CD14-positive monocyte (primary cell): ENCODE measurements around the gene IPPK. TPM values are rescaled to one million over a fixed set of nuclear protein-coding genes. Genes with fewer than 3 reads are reported as not detected.

Experiments
- DNase-seq, 3 donors: peaks; one replicate each; pipeline ENCODE4 v3.0.0-alpha.2; 2011 to 2022
- H2AFZ ChIP-seq: 2 replicates; pipeline ENCODE4 v1.6.0; 2012; ENCODE audit warnings: mild to moderate bottlenecking, low read depth, low read length, inconsistent platforms; ENCODE audit not compliant: insufficient read depth, poor library complexity, severe bottlenecking
- H3K27ac ChIP-seq, 2 donors: 1 replicate in 1 of 2; 2 replicates in 1 of 2; pipeline ENCODE4 v1.5.1; 2012 to 2013; ENCODE audit warnings: low read length in 2 of 2, control low read depth in 1 of 2, inconsistent platforms in 1 of 2, low read depth in 1 of 2, mild to moderate bottlenecking in 1 of 2
- H3K27me3 ChIP-seq, 2 donors: one replicate each; pipeline versions ENCODE4 v1.6.0 to v1.6.1; 2011 to 2013; ENCODE audit warnings: low read length in 2 of 2; ENCODE audit not compliant: control insufficient read depth in 2 of 2, insufficient read depth in 2 of 2
- H3K36me3 ChIP-seq, 2 donors: replicated peaks in 1 of 2; 1 replicate in 1 of 2; 2 replicates in 1 of 2; pipeline versions ENCODE4 v1.5.1 to v1.6.1; 2012 to 2013; ENCODE audit warnings: low read length in 2 of 2, control low read depth in 1 of 2, inconsistent platforms in 1 of 2, mild to moderate bottlenecking in 1 of 2; ENCODE audit not compliant: insufficient read depth in 2 of 2, control insufficient read depth in 1 of 2
- H3K4me1 ChIP-seq, 2 donors: 1 replicate in 1 of 2; 2 replicates in 1 of 2; pipeline versions ENCODE4 v1.5.1 to v1.6.1; 2012 to 2013; ENCODE audit warnings: low read length in 2 of 2, control low read depth in 1 of 2, inconsistent platforms in 1 of 2, mild to moderate bottlenecking in 1 of 2, moderate library complexity in 1 of 2; ENCODE audit not compliant: insufficient read depth in 2 of 2, control insufficient read depth in 1 of 2
- H3K4me2 ChIP-seq: replicated peaks from 2 replicates; pipeline ENCODE3; 2012; ENCODE audit warnings: low read length, moderate library complexity, mild to moderate bottlenecking; ENCODE audit not compliant: poor library complexity, severe bottlenecking; ENCODE audit errors: extremely low read depth
- H3K4me3 ChIP-seq, 3 experiments: fragments of 200-600 bp in 1 of 3; sonication (generic) in 1 of 3; replicated peaks in 1 of 3; 1 replicate in 2 of 3; 2 replicates in 1 of 3; pipeline ENCODE4 v1.5.1; 2011 to 2013; ENCODE audit warnings: low read length in 3 of 3, mild to moderate bottlenecking in 3 of 3, control low read depth in 2 of 3, low read depth in 2 of 3, inconsistent platforms in 1 of 3, moderate library complexity in 1 of 3
- H3K79me2 ChIP-seq: 2 replicates; pipeline ENCODE4 v1.6.0; 2012; ENCODE audit warnings: mild to moderate bottlenecking, control low read depth, inconsistent platforms, low read length, moderate library complexity; ENCODE audit not compliant: insufficient read depth
- H3K9ac ChIP-seq: 2 replicates; pipeline ENCODE4 v1.6.0; 2017; ENCODE audit warnings: low read length, mild to moderate bottlenecking; ENCODE audit not compliant: insufficient read depth, poor library complexity, severe bottlenecking
- H3K9me3 ChIP-seq, 2 donors: replicated peaks in 1 of 2; 1 replicate in 1 of 2; 2 replicates in 1 of 2; pipeline versions ENCODE4 v1.5.1 to v1.6.1; 2012 to 2013; ENCODE audit warnings: low read length in 2 of 2, control low read depth in 1 of 2; ENCODE audit not compliant: control insufficient read depth in 1 of 2, insufficient read depth in 1 of 2
- H4K20me1 ChIP-seq: 2 replicates; pipeline ENCODE4 v1.6.0; 2012; ENCODE audit warnings: mild to moderate bottlenecking, low read length, control low read depth, moderate library complexity; ENCODE audit not compliant: insufficient read depth
- H3K27ac Mint-ChIP-seq, 7 donors: one replicate each; pipeline ENCODE4 v1.8.0; 2020; ENCODE audit warnings: mild to moderate bottlenecking in 7 of 7, mixed read lengths in 7 of 7, moderate library complexity in 6 of 7, inconsistent platforms in 2 of 7
- H3K27me3 Mint-ChIP-seq, 3 donors: one replicate each; pipeline ENCODE4 v1.8.0; 2021 to 2022; ENCODE audit warnings: low read depth in 3 of 3, mild to moderate bottlenecking in 3 of 3, mixed read lengths in 3 of 3, moderate library complexity in 3 of 3, inconsistent platforms in 1 of 3
- H3K36me3 Mint-ChIP-seq, 2 donors: one replicate each; pipeline ENCODE4 v1.8.0; 2020; ENCODE audit warnings: mixed read lengths in 2 of 2, inconsistent platforms in 1 of 2, mild to moderate bottlenecking in 1 of 2
- H3K4me1 Mint-ChIP-seq: one replicate; pipeline ENCODE4 v1.8.0; 2020; ENCODE audit warnings: mild to moderate bottlenecking, mixed read lengths
- H3K4me3 Mint-ChIP-seq, 2 donors: one replicate each; pipeline ENCODE4 v1.8.0; 2020; ENCODE audit warnings: mild to moderate bottlenecking in 2 of 2, mixed read lengths in 2 of 2, moderate library complexity in 1 of 2
- H3K9me3 Mint-ChIP-seq, 7 donors: one replicate each; pipeline ENCODE4 v1.8.0; 2020 to 2022; ENCODE audit warnings: mixed read lengths in 7 of 7, mild to moderate bottlenecking in 6 of 7, moderate library complexity in 6 of 7, inconsistent platforms in 2 of 7
- WGBS: methylation state at CpG from one replicate; pipeline ENCODE4 v1.1.5; 2013; ENCODE audit warnings: missing lambda C conversion rate; ENCODE audit not compliant: insufficient coverage; 5-methylcytosine and 5-hydroxymethylcytosine counted together
- intact Hi-C, 2 donors: fragments of 100-400 bp; cut with micrococcal nuclease; formaldehyde crosslinking; loops; one replicate each; pipeline versions ENCODE4 v1.15.0 to v1.15.1; 2023
- polyA plus RNA-seq, 3 donors: library from polyadenylated mRNA; depleted of rRNA in 1 of 3; unstranded in 2 of 3; stranded (reverse) in 1 of 3; fragments of 300-500 nt in 2 of 3; fragments of >200 nt in 1 of 3; fragmentation: Illumina TruSeq in 2 of 3; gene quantifications; 1 replicate in 2 of 3; 2 replicates in 1 of 3; pipeline ENCODE4 v1.2.3, GENCODE V29; 2012 to 2021
- TF ChIP-seq, protein P1 (sequence below): fragments of 200-600 bp; IDR thresholded peaks from one replicate; pipeline ENCODE4 v1.8.0; 2022; ENCODE audit warnings: antibody characterized with exemption, mild to moderate bottlenecking

IPPK gene
- polyA plus RNA-seq, 3 donors: 1.9 to 11.6 (median 3.2) TPM

DNA sequence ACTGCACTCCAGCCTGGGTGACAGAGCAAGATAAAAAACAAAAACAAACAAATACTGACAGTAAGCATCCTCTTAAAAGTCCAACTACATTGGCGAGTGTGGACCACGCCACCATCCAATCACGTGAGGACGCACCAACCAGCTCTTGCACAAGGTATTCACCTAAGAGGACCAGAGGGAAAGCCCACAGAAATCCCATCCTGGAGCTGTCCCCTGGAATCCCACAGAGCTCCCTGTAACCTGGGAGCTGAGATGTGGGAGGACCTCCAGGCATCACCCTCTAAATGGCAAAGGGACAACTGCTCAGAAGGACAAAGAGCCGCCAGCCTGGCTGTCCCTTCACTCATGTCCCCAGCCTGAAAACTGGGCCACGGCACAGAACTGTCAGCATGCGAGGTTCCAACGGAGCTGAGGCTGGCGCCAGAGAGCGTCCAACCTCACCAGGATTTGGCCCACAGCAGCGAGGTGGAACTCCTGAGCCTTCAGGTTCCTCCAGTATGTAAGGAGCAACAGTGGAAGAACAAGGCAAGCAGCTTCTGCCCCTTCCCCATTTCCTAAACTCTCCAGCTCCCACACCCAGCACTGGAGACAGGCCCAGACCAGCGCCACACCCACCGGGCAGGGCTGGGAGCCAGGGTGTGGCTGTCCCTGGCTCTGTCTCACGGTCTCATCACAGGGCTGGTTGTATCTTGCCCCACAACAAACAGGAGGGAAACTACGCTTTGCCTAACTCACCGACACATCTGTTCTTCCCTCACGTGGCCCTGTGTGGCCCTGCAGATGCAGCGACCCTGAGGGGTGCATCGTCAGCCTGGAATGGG lies 15.2 kb downstream of the IPPK start:
- intact Hi-C loops: no loop called here
- TF ChIP-seq, protein P1, sequence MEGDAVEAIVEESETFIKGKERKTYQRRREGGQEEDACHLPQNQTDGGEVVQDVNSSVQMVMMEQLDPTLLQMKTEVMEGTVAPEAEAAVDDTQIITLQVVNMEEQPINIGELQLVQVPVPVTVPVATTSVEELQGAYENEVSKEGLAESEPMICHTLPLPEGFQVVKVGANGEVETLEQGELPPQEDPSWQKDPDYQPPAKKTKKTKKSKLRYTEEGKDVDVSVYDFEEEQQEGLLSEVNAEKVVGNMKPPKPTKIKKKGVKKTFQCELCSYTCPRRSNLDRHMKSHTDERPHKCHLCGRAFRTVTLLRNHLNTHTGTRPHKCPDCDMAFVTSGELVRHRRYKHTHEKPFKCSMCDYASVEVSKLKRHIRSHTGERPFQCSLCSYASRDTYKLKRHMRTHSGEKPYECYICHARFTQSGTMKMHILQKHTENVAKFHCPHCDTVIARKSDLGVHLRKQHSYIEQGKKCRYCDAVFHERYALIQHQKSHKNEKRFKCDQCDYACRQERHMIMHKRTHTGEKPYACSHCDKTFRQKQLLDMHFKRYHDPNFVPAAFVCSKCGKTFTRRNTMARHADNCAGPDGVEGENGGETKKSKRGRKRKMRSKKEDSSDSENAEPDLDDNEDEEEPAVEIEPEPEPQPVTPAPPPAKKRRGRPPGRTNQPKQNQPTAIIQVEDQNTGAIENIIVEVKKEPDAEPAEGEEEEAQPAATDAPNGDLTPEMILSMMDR: no peak
- Histone ChIP-seq H2AFZ (no peak overlapping the region), H3K4me1 (no peaks in the 10 kb centered on the region), H3K4me2 (no peak overlapping the region), H3K36me3 (peaks cover 65 to 92% of the 10 kb centered on the region in 2 donors), H3K9ac (no peak overlapping the region), H3K27ac (no peak overlapping the region), H3K4me3 (no peak overlapping the region), H4K20me1 (peaks cover 8% of the 10 kb centered on the region), H3K9me3 (no peaks in the 10 kb centered on the region), H3K27me3 (no peaks in the 10 kb centered on the region), H3K79me2 (peaks cover 5% of the 10 kb centered on the region)
- no peak for DNase-seq
- H3K9me3 Mint-ChIP-seq: no peaks in the 10 kb centered on the region
- no peak overlapping the region for H3K4me3 Mint-ChIP-seq
- no peak overlapping the region for H3K27ac Mint-ChIP-seq
- peaks cover 0 to 2% (median 0%) of the 10 kb centered on the region in 3 donors for H3K27me3 Mint-ChIP-seq
- 96% methylated on average over 19 of the region's 19 CpGs for WGBS
- no peaks in the 10 kb centered on the region for H3K4me1 Mint-ChIP-seq
- H3K36me3 Mint-ChIP-seq: peaks cover 63 to 80% of the 10 kb centered on the region in 2 donors

DNA sequence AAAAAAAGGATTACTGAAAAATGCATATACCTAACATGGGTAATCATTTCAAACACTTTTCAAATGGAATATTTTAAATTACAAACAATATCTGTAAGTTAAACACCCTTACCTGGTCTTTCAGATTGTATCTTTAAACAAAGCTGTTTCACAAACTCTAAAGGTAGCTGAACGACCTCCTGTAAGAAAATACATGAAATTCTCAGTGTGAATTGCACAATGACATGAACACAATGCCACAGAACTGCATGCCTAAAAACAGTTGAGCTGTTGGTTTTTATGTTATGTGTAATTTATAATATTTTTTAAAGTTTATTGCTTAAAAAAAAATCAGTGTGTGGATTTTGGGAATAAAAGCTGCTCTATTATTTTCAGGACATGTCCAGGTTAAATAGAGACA lies 17.5 kb downstream of the IPPK start:
- Histone ChIP-seq H4K20me1 (no peaks in the 10 kb centered on the region), H3K4me2 (no peak overlapping the region), H3K79me2 (no peaks in the 10 kb centered on the region), H3K27me3 (no peaks in the 10 kb centered on the region), H3K9me3 (no peaks in the 10 kb centered on the region), H3K4me3 (no peak overlapping the region), H3K36me3 (peaks cover 75 to 99% of the 10 kb centered on the region in 2 donors), H3K9ac (no peak overlapping the region), H2AFZ (no peak overlapping the region), H3K4me1 (no peaks in the 10 kb centered on the region), H3K27ac (no peak overlapping the region)
- no peak for DNase-seq
- Mint-ChIP-seq H3K4me3 (no peak overlapping the region), H3K27me3 (peaks cover 0 to 2% (median 2%) of the 10 kb centered on the region in 3 donors), H3K9me3 (no peaks in the 10 kb centered on the region), H3K27ac (peak overlapping the region in 1 of 7 donors; percentile 35), H3K36me3 (peaks cover 73 to 91% of the 10 kb centered on the region in 2 donors), H3K4me1 (no peaks in the 10 kb centered on the region)
- no CpG with 5 or more reads among the region's 1 CpG for WGBS
- TF ChIP-seq, protein P1: no peak
- intact Hi-C loops: no loop called here
